Tracheal epithelial cell (primary cell): ENCODE data around the gene LUZP2. TPM values are rescaled to one million over a fixed set of nuclear protein-coding genes. Genes with fewer than 3 reads are reported as not detected.

Experiments used
- total RNA-seq: library from RNA; depleted of rRNA; stranded (reverse); fragments of >200 nt; gene quantifications from 2 replicates; pipeline ENCODE4 v1.2.1, GENCODE V29; 2014

Gene LUZP2
- total RNA-seq: under 0.01 TPM in 2 replicates

DNA sequence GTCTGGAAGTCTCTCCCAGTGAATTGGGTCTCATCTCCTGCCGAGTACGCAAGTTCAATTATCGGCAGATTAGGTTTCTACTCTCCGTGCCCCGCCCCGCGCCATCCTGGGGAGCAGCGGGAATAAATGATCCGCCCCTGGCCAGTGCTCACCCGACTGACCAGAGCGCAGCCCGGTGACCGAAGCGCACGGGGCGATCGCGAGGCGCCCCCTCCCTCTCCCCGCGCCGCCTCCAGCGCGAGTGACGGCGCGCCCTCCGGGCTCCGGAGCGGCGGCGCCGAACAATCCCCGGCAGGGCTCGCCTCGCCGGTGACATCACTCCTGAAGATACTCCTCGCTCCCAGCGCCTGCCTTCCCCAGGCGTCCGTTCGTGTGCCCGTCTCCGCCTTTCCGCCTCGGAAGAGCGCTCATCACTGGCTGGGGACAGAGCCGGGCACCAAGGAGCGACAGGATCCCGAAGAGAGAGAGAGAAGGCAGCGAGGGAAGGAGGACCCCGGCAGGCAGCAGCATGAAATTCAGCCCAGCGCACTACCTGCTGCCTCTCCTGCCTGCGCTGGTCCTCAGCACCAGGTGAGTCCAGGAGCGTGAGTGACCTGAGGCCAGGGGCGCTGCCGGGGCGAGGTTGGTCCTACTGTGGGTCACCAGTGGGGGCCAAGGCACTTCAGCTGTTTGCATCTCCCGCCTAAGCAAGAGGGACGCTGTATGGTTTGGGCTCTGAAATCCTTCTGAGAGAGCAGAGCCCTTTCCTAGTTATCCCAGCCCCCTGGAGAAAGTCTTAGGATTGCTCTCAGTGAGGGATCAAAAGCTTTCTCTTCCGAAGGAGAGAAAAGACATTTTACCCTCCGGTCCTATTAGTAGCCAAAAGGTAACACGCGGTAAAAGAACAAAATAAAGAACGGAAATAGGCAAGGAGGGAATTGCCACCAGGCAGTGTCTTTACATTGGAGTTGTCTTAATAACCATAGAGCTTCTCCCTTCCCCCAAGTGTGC, at the start of gene LUZP2:
Gene LUZP2 (plus strand): TSS at position 318 of the 990 bp plus-strand sequence.

